NT2/D1 (cell line): ENCODE results near the gene NPAS3.

Experiments used
- SUZ12 ChIP-seq: IDR thresholded peaks from 2 replicates; pipeline ENCODE4 v1.6.1; 2011; ENCODE audit not compliant: insufficient read length, insufficient read depth; ENCODE audit errors: extremely low read depth
- YY1 ChIP-seq: IDR thresholded peaks from 2 replicates; pipeline ENCODE4 v1.6.1; 2011; ENCODE audit not compliant: insufficient read length, insufficient read depth
- ZNF274 ChIP-seq: IDR thresholded peaks from 2 replicates; pipeline ENCODE4 v1.6.1; 2011; ENCODE audit warnings: mild to moderate bottlenecking, low read depth, low read length

DNA sequence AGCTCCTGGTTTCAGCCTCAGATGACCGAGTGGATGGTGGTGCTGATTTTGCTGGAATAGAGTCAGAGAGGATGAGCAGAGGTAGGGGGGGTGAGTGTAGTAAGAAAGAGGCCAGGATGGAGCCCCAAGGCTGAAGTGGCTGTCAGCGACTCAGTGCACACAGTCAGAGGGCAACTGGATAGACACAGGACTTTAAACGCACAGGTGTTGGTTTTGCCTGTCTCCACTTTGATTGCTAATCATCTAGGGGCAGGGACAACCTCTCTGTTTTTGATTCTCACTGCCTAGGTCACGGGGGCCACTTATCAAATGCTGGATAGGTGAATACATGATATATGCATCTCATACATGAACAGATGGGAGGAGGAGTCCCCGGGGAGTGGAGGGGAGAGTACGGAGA lies 912.7 kb downstream of the NPAS3 start:
- no peak for TF ChIP-seq SUZ12
- no peak for TF ChIP-seq YY1
- no peak for TF ChIP-seq ZNF274
